ENCODE data around the gene DIAPH3. TPM values are rescaled to one million over a fixed set of nuclear protein-coding genes. Genes with fewer than 3 reads are reported as not detected.
A peak's percentile ranks its signal among the peaks of the same experiment; 100 is the strongest.

The DIAPH3 gene
- total RNA-seq = 11.3 TPM

GRCh38 chr13:60163478-60164233, at the start of gene DIAPH3:
Gene DIAPH3, minus strand, starts transcription at chr13:60163928. Its CDS starts 162 bp downstream, at chr13:60163766.

Small RNA genes lying within 50 kb of the gene (small RNA-seq; reads per million reads assigned to genes)
- gene RN7SL375P (not detected), gene RNY4P28 (1.7 reads per million, percentile 85 among the genes with 10 or more reads in this experiment)

Other genes with a start within 250 kb of the DIAPH3 start
- 84.7 TPM for gene TDRD3, start 233.3 kb upstream of the DIAPH3 start, total RNA-seq

All from diencephalon (tissue), 1 donor.